Measurements from ENCODE around the gene FANCI. TPM values are rescaled to one million over a fixed set of nuclear protein-coding genes. Genes with fewer than 3 reads are reported as not detected.

FANCI gene
- total and polyA plus RNA-seq, 2 experiments from 2014 or later, result 63.6 to 66.8 TPM

DNA sequence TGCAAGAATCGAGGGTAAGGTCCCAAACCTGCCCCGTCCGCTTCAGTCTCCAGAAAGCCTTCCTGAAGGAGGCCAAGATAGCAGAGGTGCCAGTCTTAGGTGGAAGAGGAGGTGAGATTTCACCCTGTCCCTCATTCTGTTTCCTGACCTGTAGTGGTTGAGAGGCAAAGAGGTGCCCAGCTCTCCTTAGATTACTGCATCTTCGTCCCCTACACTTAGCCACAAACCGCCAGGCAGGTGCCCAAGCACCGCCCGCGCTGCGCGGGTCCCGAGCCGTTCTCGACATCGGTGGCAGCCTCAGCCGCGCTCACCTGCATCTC, 114.6 kb downstream of the FANCI start:
- peaks cover 3% of the 10 kb centered on the region; the same call in 1 of the 3 replicates for H3K36me3 Mint-ChIP-seq (ENCODE audit: low read depth)
- Histone ChIP-seq H3K79me2 (replicated peaks; ENCODE audit: insufficient read depth) (no peaks in the 10 kb centered on the region), H3K4me2 (peak overlapping the region; percentile 86; the same call in 1 of the 2 replicates), H4K20me1 (replicated peaks; ENCODE audit: insufficient read depth) (peaks cover 10% of the 10 kb centered on the region), H3K27me3 (ENCODE audit: insufficient read depth) (peaks cover 94% of the 10 kb centered on the region), H3K36me3 (ENCODE audit: insufficient read depth) (no peaks in the 10 kb centered on the region), H2AFZ (no peak overlapping the region), H3F3A (replicated peaks; ENCODE audit: low read depth) (peaks cover 10% of the 10 kb centered on the region; the same call in 1 of the 2 replicates), H3K4me1 (ENCODE audit: insufficient read depth) (peaks cover 21% of the 10 kb centered on the region; the same call in 1 of the 2 replicates), H3K4me3 (peak overlapping the region; percentile 68), H3K9me2 (ENCODE audit: insufficient read depth) (no peaks in the 10 kb centered on the region), H3K27ac (ENCODE audit: low read depth) (no peak overlapping the region)
- DNase-seq (ENCODE audit: low spot score) (peak; percentile 72), ATAC-seq (peak; percentile 46; the same call in 2 of the 3 replicates)
- peak overlapping the region; percentile 65 for H3K4me3 Mint-ChIP-seq
- H3K4me1 Mint-ChIP-seq, result peaks cover 18% of the 10 kb centered on the region
- H3K27me3 Mint-ChIP-seq (ENCODE audit: insufficient read depth, low read depth, poor library complexity), result peaks cover 81% of the 10 kb centered on the region
- no peaks in the 10 kb centered on the region; the same call in 2 of the 3 replicates for H3K9me3 Mint-ChIP-seq
- TF ChIP-seq, protein P1, sequence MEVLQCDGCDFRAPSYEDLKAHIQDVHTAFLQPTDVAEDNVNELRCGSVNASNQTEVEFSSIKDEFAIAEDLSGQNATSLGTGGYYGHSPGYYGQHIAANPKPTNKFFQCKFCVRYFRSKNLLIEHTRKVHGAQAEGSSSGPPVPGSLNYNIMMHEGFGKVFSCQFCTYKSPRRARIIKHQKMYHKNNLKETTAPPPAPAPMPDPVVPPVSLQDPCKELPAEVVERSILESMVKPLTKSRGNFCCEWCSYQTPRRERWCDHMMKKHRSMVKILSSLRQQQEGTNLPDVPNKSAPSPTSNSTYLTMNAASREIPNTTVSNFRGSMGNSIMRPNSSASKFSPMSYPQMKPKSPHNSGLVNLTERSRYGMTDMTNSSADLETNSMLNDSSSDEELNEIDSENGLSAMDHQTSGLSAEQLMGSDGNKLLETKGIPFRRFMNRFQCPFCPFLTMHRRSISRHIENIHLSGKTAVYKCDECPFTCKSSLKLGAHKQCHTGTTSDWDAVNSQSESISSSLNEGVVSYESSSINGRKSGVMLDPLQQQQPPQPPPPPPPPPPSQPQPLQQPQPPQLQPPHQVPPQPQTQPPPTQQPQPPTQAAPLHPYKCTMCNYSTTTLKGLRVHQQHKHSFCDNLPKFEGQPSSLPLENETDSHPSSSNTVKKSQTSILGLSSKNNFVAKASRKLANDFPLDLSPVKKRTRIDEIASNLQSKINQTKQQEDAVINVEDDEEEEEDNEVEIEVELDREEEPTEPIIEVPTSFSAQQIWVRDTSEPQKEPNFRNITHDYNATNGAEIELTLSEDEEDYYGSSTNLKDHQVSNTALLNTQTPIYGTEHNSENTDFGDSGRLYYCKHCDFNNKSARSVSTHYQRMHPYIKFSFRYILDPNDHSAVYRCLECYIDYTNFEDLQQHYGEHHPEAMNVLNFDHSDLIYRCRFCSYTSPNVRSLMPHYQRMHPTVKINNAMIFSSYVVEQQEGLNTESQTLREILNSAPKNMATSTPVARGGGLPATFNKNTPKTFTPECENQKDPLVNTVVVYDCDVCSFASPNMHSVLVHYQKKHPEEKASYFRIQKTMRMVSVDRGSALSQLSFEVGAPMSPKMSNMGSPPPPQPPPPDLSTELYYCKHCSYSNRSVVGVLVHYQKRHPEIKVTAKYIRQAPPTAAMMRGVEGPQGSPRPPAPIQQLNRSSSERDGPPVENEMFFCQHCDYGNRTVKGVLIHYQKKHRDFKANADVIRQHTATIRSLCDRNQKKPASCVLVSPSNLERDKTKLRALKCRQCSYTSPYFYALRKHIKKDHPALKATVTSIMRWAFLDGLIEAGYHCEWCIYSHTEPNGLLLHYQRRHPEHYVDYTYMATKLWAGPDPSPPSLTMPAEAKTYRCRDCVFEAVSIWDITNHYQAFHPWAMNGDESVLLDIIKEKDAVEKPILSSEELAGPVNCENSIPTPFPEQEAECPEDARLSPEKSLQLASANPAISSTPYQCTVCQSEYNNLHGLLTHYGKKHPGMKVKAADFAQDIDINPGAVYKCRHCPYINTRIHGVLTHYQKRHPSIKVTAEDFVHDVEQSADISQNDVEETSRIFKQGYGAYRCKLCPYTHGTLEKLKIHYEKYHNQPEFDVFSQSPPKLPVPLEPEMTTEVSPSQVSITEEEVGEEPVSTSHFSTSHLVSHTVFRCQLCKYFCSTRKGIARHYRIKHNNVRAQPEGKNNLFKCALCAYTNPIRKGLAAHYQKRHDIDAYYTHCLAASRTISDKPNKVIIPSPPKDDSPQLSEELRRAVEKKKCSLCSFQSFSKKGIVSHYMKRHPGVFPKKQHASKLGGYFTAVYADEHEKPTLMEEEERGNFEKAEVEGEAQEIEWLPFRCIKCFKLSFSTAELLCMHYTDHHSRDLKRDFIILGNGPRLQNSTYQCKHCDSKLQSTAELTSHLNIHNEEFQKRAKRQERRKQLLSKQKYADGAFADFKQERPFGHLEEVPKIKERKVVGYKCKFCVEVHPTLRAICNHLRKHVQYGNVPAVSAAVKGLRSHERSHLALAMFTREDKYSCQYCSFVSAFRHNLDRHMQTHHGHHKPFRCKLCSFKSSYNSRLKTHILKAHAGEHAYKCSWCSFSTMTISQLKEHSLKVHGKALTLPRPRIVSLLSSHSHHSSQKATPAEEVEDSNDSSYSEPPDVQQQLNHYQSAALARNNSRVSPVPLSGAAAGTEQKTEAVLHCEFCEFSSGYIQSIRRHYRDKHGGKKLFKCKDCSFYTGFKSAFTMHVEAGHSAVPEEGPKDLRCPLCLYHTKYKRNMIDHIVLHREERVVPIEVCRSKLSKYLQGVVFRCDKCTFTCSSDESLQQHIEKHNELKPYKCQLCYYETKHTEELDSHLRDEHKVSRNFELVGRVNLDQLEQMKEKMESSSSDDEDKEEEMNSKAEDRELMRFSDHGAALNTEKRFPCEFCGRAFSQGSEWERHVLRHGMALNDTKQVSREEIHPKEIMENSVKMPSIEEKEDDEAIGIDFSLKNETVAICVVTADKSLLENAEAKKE (CRISPR knock-in tag; IDR thresholded peaks at IDR 0.05), result no peak
- TF ChIP-seq REST (IDR thresholded peaks at IDR 0.05; ENCODE audit: unreplicated experiment) (no peak), EZH2phosphoT487 (IDR thresholded peaks at IDR 0.05; ENCODE audit: unreplicated experiment) (no peak), JUNB (IDR thresholded peaks at IDR 0.05; ENCODE audit: unreplicated experiment) (no peak), ZNF331 (CRISPR knock-in tag; IDR thresholded peaks at IDR 0.05; ENCODE audit: low read depth) (no peak), CTCF (conservative IDR thresholded peaks at IDR 0.05; ENCODE audit: low read depth in 2 of 2) (no peak), EZH2 (IDR thresholded peaks at IDR 0.05; ENCODE audit: low read depth, unreplicated experiment) (no peak), STAT1 (IDR thresholded peaks at IDR 0.05; ENCODE audit: unreplicated experiment) (no peak), CREB1 (CRISPR knock-in tag; IDR thresholded peaks at IDR 0.05; ENCODE audit: low read depth) (no peak), POLR2AphosphoS5 (IDR thresholded peaks at IDR 0.05; ENCODE audit: low read depth) (no peak), ZNF114 (CRISPR knock-in tag; IDR thresholded peaks at IDR 0.05) (no peak), NANOG (IDR thresholded peaks at IDR 0.05; ENCODE audit: borderline replicate concordance) (no peak)
- TF ChIP-seq, protein P2, sequence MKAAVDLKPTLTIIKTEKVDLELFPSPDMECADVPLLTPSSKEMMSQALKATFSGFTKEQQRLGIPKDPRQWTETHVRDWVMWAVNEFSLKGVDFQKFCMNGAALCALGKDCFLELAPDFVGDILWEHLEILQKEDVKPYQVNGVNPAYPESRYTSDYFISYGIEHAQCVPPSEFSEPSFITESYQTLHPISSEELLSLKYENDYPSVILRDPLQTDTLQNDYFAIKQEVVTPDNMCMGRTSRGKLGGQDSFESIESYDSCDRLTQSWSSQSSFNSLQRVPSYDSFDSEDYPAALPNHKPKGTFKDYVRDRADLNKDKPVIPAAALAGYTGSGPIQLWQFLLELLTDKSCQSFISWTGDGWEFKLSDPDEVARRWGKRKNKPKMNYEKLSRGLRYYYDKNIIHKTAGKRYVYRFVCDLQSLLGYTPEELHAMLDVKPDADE (IDR thresholded peaks at IDR 0.05), result no peak
- H3K27ac Mint-ChIP-seq, result no peak overlapping the region

Measured in GM23338 (cell line).